HFFc6 (cell line): ENCODE data around the gene MDM4. TPM values are rescaled to one million over a fixed set of nuclear protein-coding genes. Genes with fewer than 3 reads are reported as not detected.
A peak's percentile ranks its signal among the peaks of the same experiment; 100 is the strongest.

ENCODE experiments used
- DNase-seq: peaks from one replicate; pipeline ENCODE4 v3.0.0-alpha.2; 2018
- H3K27ac Mint-ChIP-seq: 2 replicates; pipeline ENCODE4 v1.8.0; 2020; ENCODE audit warnings: mild to moderate bottlenecking, mixed read lengths
- H3K27me3 Mint-ChIP-seq: 2 replicates; pipeline ENCODE4 v1.8.0; 2021; ENCODE audit warnings: mild to moderate bottlenecking, moderate library complexity, mixed read lengths; ENCODE audit not compliant: insufficient read depth
- H3K36me3 Mint-ChIP-seq: 2 replicates; pipeline ENCODE4 v1.8.0; 2021; ENCODE audit warnings: low read depth, mixed read lengths
- H3K4me1 Mint-ChIP-seq: 2 replicates; pipeline ENCODE4 v1.8.0; 2020; ENCODE audit warnings: low read depth, mixed read lengths
- H3K4me3 Mint-ChIP-seq: 2 replicates; pipeline ENCODE4 v1.8.0; 2020; ENCODE audit warnings: mild to moderate bottlenecking, moderate library complexity, mixed read lengths
- H3K9me3 Mint-ChIP-seq: 2 replicates; pipeline ENCODE4 v1.8.0; 2020; ENCODE audit warnings: mild to moderate bottlenecking, mixed read lengths
- total RNA-seq, 6 experiments: library from RNA; stranded (reverse); fragmentation: NEBNext Ultra II Directional; extraction: Animal tissue kit (Norgen Biotek cat#: 25700); gene quantifications; 2 replicates in 1 of 6; 3 replicates in 5 of 6; pipeline ENCODE4 v1.2.3, GENCODE V29; 2021
- TF ChIP-seq, protein P1 (sequence below): fragments of 200-600 bp; sonication (generic); IDR thresholded peaks from 2 replicates; pipeline ENCODE4 v1.5.0; 2021; ENCODE audit warnings: antibody characterized with exemption, mild to moderate bottlenecking

MDM4 gene
- total RNA-seq, 6 experiments from 2014 or later: 21.9 to 28.1 (median 22.7) TPM

DNA sequence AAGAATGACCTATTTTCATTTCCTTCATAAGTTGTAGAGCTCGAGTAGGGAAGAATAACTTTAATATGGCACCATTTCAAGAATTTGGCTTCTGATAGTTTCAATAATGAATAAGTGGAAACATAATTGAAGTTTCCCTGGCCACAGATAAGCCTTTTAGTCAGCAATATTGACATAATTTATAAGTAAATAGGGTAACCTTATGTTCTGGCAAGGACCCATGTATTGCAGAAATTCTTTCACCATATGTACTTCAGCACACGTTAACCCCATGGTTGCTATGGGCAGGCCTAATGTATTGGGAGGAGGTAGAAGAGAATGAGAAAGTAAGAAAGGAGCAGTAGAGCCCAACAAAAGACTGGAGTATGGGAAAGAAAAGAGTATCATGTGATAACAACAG lies 25.4 kb downstream of the MDM4 start:
- H3K4me1 Mint-ChIP-seq: peaks cover 24% of the 10 kb centered on the region
- H3K4me3 Mint-ChIP-seq: no peak overlapping the region
- H3K27me3 Mint-ChIP-seq: no peaks in the 10 kb centered on the region
- TF ChIP-seq, protein P1, sequence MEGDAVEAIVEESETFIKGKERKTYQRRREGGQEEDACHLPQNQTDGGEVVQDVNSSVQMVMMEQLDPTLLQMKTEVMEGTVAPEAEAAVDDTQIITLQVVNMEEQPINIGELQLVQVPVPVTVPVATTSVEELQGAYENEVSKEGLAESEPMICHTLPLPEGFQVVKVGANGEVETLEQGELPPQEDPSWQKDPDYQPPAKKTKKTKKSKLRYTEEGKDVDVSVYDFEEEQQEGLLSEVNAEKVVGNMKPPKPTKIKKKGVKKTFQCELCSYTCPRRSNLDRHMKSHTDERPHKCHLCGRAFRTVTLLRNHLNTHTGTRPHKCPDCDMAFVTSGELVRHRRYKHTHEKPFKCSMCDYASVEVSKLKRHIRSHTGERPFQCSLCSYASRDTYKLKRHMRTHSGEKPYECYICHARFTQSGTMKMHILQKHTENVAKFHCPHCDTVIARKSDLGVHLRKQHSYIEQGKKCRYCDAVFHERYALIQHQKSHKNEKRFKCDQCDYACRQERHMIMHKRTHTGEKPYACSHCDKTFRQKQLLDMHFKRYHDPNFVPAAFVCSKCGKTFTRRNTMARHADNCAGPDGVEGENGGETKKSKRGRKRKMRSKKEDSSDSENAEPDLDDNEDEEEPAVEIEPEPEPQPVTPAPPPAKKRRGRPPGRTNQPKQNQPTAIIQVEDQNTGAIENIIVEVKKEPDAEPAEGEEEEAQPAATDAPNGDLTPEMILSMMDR: no peak
- no peak for DNase-seq
- H3K9me3 Mint-ChIP-seq: no peaks in the 10 kb centered on the region
- H3K27ac Mint-ChIP-seq: no peak overlapping the region
- H3K36me3 Mint-ChIP-seq: peaks cover 54% of the 10 kb centered on the region

DNA sequence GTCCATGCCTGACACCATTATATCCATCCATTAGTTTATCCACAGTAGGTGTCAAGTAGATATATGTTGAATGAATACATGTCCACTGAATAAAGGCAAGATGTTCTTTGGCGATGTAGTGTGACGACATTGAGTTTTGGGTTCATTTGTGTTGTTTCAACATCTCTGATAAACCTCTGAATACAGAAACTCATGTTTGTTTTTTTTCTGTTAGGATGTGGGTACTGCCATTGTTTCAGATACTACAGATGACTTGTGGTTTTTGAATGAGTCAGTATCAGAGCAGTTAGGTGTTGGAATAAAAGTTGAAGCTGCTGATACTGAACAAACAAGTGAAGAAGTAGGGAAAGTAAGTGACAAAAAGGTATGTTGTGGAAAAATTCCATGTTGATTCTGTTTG lies 28.1 kb downstream of the MDM4 start:
- TF ChIP-seq, protein P1: no peak
- Mint-ChIP-seq H3K36me3 (peaks cover 75% of the 10 kb centered on the region), H3K4me3 (no peak overlapping the region), H3K4me1 (peaks cover 24% of the 10 kb centered on the region), H3K27ac (no peak overlapping the region), H3K9me3 (no peaks in the 10 kb centered on the region), H3K27me3 (no peaks in the 10 kb centered on the region)
- peak; percentile 27 for DNase-seq

DNA sequence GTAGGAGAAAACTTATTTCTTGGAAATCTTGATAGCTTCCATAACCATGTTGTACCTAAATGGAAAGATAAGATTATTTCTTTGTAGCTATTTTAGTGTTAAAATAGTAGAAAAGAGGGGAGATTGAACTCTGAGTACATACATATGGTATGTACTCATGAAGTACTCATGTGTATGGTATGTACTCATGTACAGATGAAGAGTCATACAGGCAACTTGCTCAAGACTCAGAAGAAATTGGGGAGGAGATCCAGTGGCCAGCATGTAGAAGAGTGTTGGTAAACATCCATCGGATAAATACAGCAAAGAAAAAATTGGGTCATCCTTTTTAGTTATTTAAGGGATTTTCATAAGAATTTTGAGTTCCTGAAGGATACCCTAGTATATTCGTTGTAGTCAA lies 29.0 kb downstream of the MDM4 start:
- TF ChIP-seq, protein P1: no peak
- Mint-ChIP-seq H3K9me3 (no peaks in the 10 kb centered on the region), H3K4me3 (no peak overlapping the region), H3K27me3 (no peaks in the 10 kb centered on the region), H3K27ac (no peak overlapping the region), H3K4me1 (peaks cover 24% of the 10 kb centered on the region), H3K36me3 (peaks cover 83% of the 10 kb centered on the region)
- DNase-seq: no peak

DNA sequence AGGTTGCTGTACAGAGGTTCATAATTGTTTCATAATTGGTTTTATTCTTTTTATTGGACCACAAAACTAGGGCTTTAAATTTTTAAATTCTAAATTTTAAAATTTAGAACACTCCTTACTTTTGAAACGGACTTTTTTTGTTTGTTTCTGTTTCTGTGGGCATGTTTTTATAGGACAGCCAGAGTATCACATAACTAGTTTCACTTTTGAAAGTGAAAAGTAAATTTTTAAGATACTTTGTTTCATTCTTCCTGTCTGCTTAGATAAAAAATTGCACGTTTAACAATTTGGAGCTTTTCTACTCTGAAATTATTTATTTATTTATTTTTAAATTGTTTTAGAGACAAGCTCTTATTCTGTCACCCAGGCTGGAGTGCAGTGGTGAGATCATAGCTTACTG lies 29.7 kb downstream of the MDM4 start:
- Mint-ChIP-seq H3K27me3 (no peaks in the 10 kb centered on the region), H3K27ac (no peak overlapping the region), H3K36me3 (peaks cover 87% of the 10 kb centered on the region), H3K4me3 (no peak overlapping the region), H3K4me1 (peaks cover 24% of the 10 kb centered on the region), H3K9me3 (no peaks in the 10 kb centered on the region)
- no peak for DNase-seq
- TF ChIP-seq, protein P1: no peak

DNA sequence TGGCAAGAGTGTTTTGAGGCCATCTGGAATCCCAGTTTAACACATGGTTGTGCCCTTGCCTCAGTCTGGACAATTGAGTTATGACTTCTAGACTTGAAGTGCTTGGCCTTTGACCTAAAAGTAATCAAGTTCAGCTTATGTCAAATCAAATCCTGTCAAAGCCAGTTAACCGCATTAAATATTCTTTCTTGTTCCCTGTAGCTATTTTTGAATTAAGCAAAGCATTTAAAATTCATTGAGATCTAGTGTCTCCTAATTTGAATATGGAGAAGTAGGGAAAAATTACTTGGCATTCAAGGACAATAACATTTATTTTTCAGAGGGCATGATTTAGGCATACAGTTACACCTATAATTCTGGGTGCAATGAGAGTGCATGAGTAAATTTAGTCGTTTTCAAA lies 32.1 kb downstream of the MDM4 start:
- TF ChIP-seq, protein P1: no peak
- no peak overlapping the region for H3K27ac Mint-ChIP-seq
- no peaks in the 10 kb centered on the region for H3K9me3 Mint-ChIP-seq
- H3K27me3 Mint-ChIP-seq: no peaks in the 10 kb centered on the region
- no peak for DNase-seq
- peaks cover 67% of the 10 kb centered on the region for H3K36me3 Mint-ChIP-seq
- H3K4me1 Mint-ChIP-seq: peaks cover 25% of the 10 kb centered on the region
- no peak overlapping the region for H3K4me3 Mint-ChIP-seq

DNA sequence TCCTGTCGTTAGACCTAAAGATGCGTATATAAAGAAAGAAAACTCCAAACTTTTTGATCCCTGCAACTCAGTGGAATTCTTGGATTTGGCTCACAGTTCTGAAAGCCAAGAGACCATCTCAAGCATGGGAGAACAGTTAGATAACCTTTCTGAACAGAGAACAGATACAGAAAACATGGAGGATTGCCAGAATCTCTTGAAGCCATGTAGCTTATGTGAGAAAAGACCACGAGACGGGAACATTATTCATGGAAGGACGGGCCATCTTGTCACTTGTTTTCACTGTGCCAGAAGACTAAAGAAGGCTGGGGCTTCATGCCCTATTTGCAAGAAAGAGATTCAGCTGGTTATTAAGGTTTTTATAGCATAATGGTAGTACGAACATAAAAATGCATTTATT lies 33.1 kb downstream of the MDM4 start:
- Mint-ChIP-seq H3K4me1 (peaks cover 19% of the 10 kb centered on the region), H3K27me3 (no peaks in the 10 kb centered on the region), H3K9me3 (no peaks in the 10 kb centered on the region), H3K4me3 (no peak overlapping the region), H3K36me3 (peaks cover 57% of the 10 kb centered on the region), H3K27ac (no peak overlapping the region)
- TF ChIP-seq, protein P1: no peak
- DNase-seq: no peak
